PC-9 (cell line): Measurements from ENCODE around the gene SEMA6A.

Experiments
- EZH2 ChIP-seq: fragments of 200-600 bp; sonication (generic); IDR thresholded peaks from 2 replicates; pipeline ENCODE4 v1.8.0; 2017; ENCODE audit warnings: antibody characterized with exemption, low read depth
- TF ChIP-seq, protein P1 (sequence below): fragments of 200-600 bp; sonication (generic); conservative IDR thresholded peaks from 2 replicates; pipeline ENCODE4 v1.6.1; 2017; ENCODE audit warnings: mixed run types, antibody characterized with exemption, mild to moderate bottlenecking, moderate library complexity

DNA sequence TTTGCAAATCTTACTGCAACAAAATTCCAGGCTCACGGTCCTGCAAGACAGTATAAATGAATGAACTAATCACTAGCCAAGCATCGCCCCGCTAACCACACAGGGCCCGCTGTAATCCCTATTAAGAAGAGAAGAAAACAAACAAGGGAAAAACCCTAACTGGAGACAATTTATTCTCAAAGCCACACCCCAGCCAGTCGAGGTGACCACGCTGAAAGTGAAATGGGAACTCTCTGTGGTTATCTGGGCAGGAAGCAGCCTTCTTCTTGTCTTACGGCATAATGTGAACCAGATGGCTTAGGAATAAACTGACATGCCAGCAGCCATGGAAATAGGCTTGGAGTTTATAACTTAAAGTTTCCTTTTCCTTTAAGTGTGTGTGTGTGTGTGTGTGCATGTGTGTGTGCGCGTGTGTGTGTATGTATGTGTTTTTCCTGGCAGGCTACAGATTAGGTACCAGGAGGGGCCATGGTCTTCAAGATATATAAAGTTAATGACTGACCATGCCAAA is 120.2 kb downstream of the SEMA6A start:
- TF ChIP-seq, protein P1, sequence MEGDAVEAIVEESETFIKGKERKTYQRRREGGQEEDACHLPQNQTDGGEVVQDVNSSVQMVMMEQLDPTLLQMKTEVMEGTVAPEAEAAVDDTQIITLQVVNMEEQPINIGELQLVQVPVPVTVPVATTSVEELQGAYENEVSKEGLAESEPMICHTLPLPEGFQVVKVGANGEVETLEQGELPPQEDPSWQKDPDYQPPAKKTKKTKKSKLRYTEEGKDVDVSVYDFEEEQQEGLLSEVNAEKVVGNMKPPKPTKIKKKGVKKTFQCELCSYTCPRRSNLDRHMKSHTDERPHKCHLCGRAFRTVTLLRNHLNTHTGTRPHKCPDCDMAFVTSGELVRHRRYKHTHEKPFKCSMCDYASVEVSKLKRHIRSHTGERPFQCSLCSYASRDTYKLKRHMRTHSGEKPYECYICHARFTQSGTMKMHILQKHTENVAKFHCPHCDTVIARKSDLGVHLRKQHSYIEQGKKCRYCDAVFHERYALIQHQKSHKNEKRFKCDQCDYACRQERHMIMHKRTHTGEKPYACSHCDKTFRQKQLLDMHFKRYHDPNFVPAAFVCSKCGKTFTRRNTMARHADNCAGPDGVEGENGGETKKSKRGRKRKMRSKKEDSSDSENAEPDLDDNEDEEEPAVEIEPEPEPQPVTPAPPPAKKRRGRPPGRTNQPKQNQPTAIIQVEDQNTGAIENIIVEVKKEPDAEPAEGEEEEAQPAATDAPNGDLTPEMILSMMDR = no peak
- no peak for TF ChIP-seq EZH2
